Measurements from ENCODE around the gene HPDL.

DNA sequence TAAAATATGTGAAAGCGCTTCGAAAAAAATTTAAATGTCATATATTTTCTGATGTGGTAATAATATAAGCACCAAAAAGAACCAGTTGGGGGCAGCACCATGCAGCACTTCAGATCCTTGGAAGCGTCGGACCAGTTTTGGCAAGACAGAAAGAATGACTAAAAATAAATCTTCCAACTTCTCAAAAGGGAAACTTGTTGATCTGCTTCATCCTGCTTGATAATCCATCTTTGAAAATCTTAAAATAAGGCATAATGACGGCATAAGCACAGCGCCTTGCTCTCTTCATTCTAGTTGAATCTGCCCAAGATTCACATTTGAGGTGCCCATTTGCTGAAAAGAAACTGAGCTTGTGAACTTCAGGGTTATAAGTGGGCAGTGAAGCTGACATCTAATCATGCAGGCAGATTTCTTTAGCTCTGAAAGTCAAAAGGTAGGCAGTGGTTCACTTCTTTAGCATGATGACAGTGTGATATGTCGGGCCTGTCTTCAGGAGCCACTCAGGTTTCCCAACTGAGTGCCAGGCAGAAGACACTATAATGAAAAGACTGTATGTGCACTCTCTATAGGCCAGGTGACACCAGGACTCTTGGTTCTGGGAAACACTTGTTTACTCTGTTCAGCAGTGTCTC is 33.3 kb downstream of the HPDL start:
- TF ChIP-seq CTCF (IDR thresholded peaks at IDR 0.05; ENCODE audit: low read depth, low read length, poor library complexity, severe bottlenecking): peak; percentile 68
- no peak for TF ChIP-seq EZH2phosphoT487 (IDR thresholded peaks at IDR 0.05; ENCODE audit: borderline replicate concordance, low read length)

Data from DOHH2 (cell line).